ENCODE data around the gene MYO16. TPM values are rescaled to one million over a fixed set of nuclear protein-coding genes. Genes with fewer than 3 reads are reported as not detected.

MYO16 gene
- total RNA-seq, 2 donors from 2014 or later, result 0.42 TPM; not detected in 1

GRCh38 chr13:108656742-108657141 lies 27.3 kb downstream of the MYO16 start:
- no peaks in the 10 kb centered on the region for H3K4me1 ChIP-seq (ENCODE audit: control insufficient read depth in 1 of 2, low read depth in 2 of 2)
- no peak for ATAC-seq (ENCODE audit: insufficient number of reproducible peaks, low FRiP score, low read depth)
- no peaks in the 10 kb centered on the region for H3K9me3 ChIP-seq
- H3K36me3 ChIP-seq, result no peaks in the 10 kb centered on the region
- no peaks in the 10 kb centered on the region for H3K27me3 ChIP-seq (replicated peaks; ENCODE audit: insufficient read depth)
- no peak overlapping the region for H3K27ac ChIP-seq
- TF ChIP-seq CTCF (IDR thresholded peaks at IDR 0.05), result no peak
- no peak for DNase-seq (ENCODE audit: low spot score)
- no peak overlapping the region for H3K4me3 ChIP-seq

- H3K36me3 ChIP-seq, result no peaks in the 10 kb centered on the region
- no peak for TF ChIP-seq CTCF (IDR thresholded peaks at IDR 0.05)
- no peak overlapping the region for H3K4me3 ChIP-seq
- H3K4me1 ChIP-seq (ENCODE audit: control insufficient read depth in 1 of 2, low read depth in 2 of 2), result no peaks in the 10 kb centered on the region
- DNase-seq (ENCODE audit: low spot score) (no peak), ATAC-seq (ENCODE audit: insufficient number of reproducible peaks, low FRiP score, low read depth) (no peak)
- no peaks in the 10 kb centered on the region for H3K9me3 ChIP-seq
- no peaks in the 10 kb centered on the region for H3K27me3 ChIP-seq (replicated peaks; ENCODE audit: insufficient read depth)
- H3K27ac ChIP-seq, result no peak overlapping the region
These were observed 28.1 kb downstream of the MYO16 start for GRCh38 chr13:108657519-108657918.

GRCh38 chr13:108662528-108662927 lies 33.1 kb downstream of the MYO16 start:
- no peak for TF ChIP-seq CTCF (IDR thresholded peaks at IDR 0.05)
- Histone ChIP-seq H3K27me3 (replicated peaks; ENCODE audit: insufficient read depth) (no peaks in the 10 kb centered on the region), H3K9me3 (no peaks in the 10 kb centered on the region), H3K4me3 (no peak overlapping the region), H3K27ac (no peak overlapping the region), H3K36me3 (no peaks in the 10 kb centered on the region), H3K4me1 (ENCODE audit: control insufficient read depth in 1 of 2, low read depth in 2 of 2) (no peaks in the 10 kb centered on the region)
- DNase-seq (ENCODE audit: low spot score), result no peak
- no peak for ATAC-seq (ENCODE audit: insufficient number of reproducible peaks, low FRiP score, low read depth)

DNA sequence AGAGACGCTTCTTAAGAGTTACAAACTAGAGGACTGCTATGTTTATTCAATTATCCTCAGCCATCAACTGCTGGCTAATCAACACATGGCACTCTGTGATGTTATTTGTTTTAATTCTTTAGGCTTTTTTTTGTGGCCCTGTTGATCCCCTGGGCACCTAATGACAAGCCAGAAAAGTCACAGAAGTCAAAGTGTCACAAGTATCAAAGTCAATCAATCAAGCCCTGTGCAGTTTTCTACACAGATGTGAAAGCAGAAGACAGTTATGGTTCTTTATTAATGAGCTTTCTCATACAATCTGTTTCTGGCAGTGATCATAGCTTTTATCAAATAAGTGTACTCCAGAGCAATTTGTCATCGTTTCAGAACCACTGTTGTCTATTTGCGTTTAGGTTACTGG lies 34.3 kb downstream of the MYO16 start:
- Histone ChIP-seq H3K4me1 (ENCODE audit: control insufficient read depth in 1 of 2, low read depth in 2 of 2) (no peaks in the 10 kb centered on the region), H3K27me3 (replicated peaks; ENCODE audit: insufficient read depth) (no peaks in the 10 kb centered on the region), H3K36me3 (no peaks in the 10 kb centered on the region), H3K4me3 (no peak overlapping the region), H3K27ac (no peak overlapping the region), H3K9me3 (no peaks in the 10 kb centered on the region)
- TF ChIP-seq CTCF (IDR thresholded peaks at IDR 0.05), result no peak
- DNase-seq (ENCODE audit: low spot score) (no peak), ATAC-seq (ENCODE audit: insufficient number of reproducible peaks, low FRiP score, low read depth) (no peak)

DNA sequence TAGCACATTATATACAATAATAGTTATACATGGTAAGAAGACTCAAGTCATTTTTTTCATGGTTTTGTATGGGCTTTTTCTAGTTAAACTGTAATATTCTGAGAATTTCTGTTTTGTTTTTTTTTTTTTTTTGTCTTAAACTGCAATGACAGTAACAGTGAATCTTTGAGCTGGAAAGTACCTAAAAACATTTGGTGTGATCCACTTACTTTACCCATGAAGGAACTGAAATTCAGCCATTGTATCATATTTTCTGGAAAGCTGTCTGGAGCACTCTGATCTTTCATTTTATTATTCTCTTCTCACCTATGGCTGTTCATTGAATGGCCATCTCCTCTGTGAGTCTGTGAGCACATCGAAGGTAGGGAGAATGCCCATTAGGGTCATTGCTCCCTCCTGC lies 37.8 kb downstream of the MYO16 start:
- Histone ChIP-seq H3K9me3 (no peaks in the 10 kb centered on the region), H3K27ac (no peak overlapping the region), H3K4me3 (no peak overlapping the region), H3K27me3 (replicated peaks; ENCODE audit: insufficient read depth) (no peaks in the 10 kb centered on the region), H3K4me1 (ENCODE audit: control insufficient read depth in 1 of 2, low read depth in 2 of 2) (no peaks in the 10 kb centered on the region), H3K36me3 (no peaks in the 10 kb centered on the region)
- ATAC-seq (ENCODE audit: insufficient number of reproducible peaks, low FRiP score, low read depth) (no peak), DNase-seq (ENCODE audit: low spot score) (no peak)
- TF ChIP-seq CTCF (IDR thresholded peaks at IDR 0.05), result no peak

Measured in thoracic aorta (tissue), 2 donors.